ENCODE data around the gene CCDC184.
"Not testable (repeated sequence)": the region's sequence is repeated elsewhere in the genome, so short reads cannot be mapped to it uniquely, and the experiment has no call there.

The CCDC184 gene

GRCh38 chr12:48203192-48203591 is 19.7 kb downstream of the CCDC184 start, which contains the start of gene OR10AD1:
TSS of gene OR10AD1 (minus strand) at chr12:48203292. CDS start at chr12:48203292, 0 bp downstream.
- no peak for DNase-seq (ENCODE audit: low read depth)

GRCh38 chr12:48209495-48209894 is 26.1 kb downstream of the CCDC184 start:
- DNase-seq (ENCODE audit: low read depth): not testable (repeated sequence)

GRCh38 chr12:48216785-48217184 is 33.3 kb downstream of the CCDC184 start:
- no peak for DNase-seq (ENCODE audit: low read depth)

GRCh38 chr12:48219631-48220030 is 36.2 kb downstream of the CCDC184 start:
- no peak for DNase-seq (ENCODE audit: low read depth)

- no peak for DNase-seq (ENCODE audit: low read depth)
These were observed 37.3 kb downstream of the CCDC184 start for GRCh38 chr12:48220701-48221100.

GRCh38 chr12:48221645-48222044 is 38.2 kb downstream of the CCDC184 start:
- no peak for DNase-seq (ENCODE audit: low read depth)

GRCh38 chr12:48224533-48224932 is 41.1 kb downstream of the CCDC184 start:
- not testable (repeated sequence) for DNase-seq (ENCODE audit: low read depth)

- not testable (repeated sequence) for DNase-seq (ENCODE audit: low read depth)
These were observed 47.9 kb downstream of the CCDC184 start for GRCh38 chr12:48231169-48231958.
